Transverse colon (tissue), 4 donors: ENCODE measurements around the gene CNTN5.

ENCODE experiments used
- POLR2A ChIP-seq: fragments of 450-650 bp; IDR thresholded peaks from one replicate; pipeline ENCODE4 v1.6.1; 2016; ENCODE audit warnings: antibody characterized with exemption, mild to moderate bottlenecking, moderate library complexity
- POLR2AphosphoS5 ChIP-seq, 3 donors: sonication (generic); formaldehyde crosslinking; IDR thresholded peaks; one replicate each; pipeline ENCODE4 v1.6.1; 2016; ENCODE audit warnings: antibody characterized with exemption in 3 of 3
- TF ChIP-seq, protein P1 (sequence below), 5 experiments: fragments of 200-600 bp in 3 of 5; fragments of 450-650 bp in 2 of 5; sonication (generic) in 3 of 5; IDR thresholded peaks; 1 replicate in 2 of 5; 2 replicates in 3 of 5; pipeline ENCODE4 v1.5.1; 2016 to 2017; ENCODE audit warnings: antibody characterized with exemption in 5 of 5, inconsistent platforms in 3 of 5, mild to moderate bottlenecking in 2 of 5, moderate library complexity in 1 of 5

GRCh38 chr11:99742501-99742900 lies 721.8 kb downstream of the CNTN5 start:
- TF ChIP-seq, protein P1, sequence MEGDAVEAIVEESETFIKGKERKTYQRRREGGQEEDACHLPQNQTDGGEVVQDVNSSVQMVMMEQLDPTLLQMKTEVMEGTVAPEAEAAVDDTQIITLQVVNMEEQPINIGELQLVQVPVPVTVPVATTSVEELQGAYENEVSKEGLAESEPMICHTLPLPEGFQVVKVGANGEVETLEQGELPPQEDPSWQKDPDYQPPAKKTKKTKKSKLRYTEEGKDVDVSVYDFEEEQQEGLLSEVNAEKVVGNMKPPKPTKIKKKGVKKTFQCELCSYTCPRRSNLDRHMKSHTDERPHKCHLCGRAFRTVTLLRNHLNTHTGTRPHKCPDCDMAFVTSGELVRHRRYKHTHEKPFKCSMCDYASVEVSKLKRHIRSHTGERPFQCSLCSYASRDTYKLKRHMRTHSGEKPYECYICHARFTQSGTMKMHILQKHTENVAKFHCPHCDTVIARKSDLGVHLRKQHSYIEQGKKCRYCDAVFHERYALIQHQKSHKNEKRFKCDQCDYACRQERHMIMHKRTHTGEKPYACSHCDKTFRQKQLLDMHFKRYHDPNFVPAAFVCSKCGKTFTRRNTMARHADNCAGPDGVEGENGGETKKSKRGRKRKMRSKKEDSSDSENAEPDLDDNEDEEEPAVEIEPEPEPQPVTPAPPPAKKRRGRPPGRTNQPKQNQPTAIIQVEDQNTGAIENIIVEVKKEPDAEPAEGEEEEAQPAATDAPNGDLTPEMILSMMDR (IDR thresholded peaks at IDR 0.05), result no peak
- TF ChIP-seq POLR2AphosphoS5 (IDR thresholded peaks at IDR 0.05), result no peak
- no peak for TF ChIP-seq POLR2A
